Measurements from ENCODE around the gene CABLES1.

GRCh38 chr18:23249348-23249747 lies 114.1 kb downstream of the CABLES1 start:
- TF ChIP-seq POLR2A (IDR thresholded peaks at IDR 0.05) (no peak), CTCF (IDR thresholded peaks at IDR 0.05) (no peak)

Measured in gastroesophageal sphincter (tissue), 3 donors.